ENCODE data around the gene ZIC2. TPM values are rescaled to one million over a fixed set of nuclear protein-coding genes. Genes with fewer than 3 reads are reported as not detected.
A peak's percentile ranks its signal among the peaks of the same experiment; 100 is the strongest.

The ZIC2 gene
- total and polyA plus RNA-seq, 2 of the 8 experiments (the other 6 are each of a cell fraction or from before 2014, with no cell fraction given) = 53.2 to 372 TPM

GRCh38 chr13:99980824-99981734 is 505 bp upstream of the ZIC2 start:
- FAIRE-seq (no peak), DNase-seq (ENCODE audit: low read depth in 1 of 2, low spot score in 2 of 2) (peak in 1 of 2 experiments; percentile 85)
- Histone ChIP-seq H2AFZ (ENCODE audit: low read length) (no peak overlapping the region), H3K23ac (ENCODE audit: insufficient read length) (no peak overlapping the region), H3K4me2 (ENCODE audit: insufficient read depth in 1 of 2, low read depth in 2 of 2, low read length in 2 of 2) (peak overlapping the region; percentile 63 to 91), H3K9ac (replicated peaks in 1 of 4; ENCODE audit: extremely low read depth in 1 of 4, low read depth in 3 of 4, low read length in 3 of 4) (peak overlapping the region; percentile 43 to 96 (median 77)), H3K27me3 (replicated peaks in 1 of 4; ENCODE audit: control insufficient read depth in 3 of 4, extremely low read depth in 1 of 4, insufficient read depth in 3 of 4, low read length in 3 of 4) (peaks cover 0 to 16% (median 4%) of the 10 kb centered on the region in 4 experiments; a peak in 4 of 7 replicates), H3K27ac (ENCODE audit: low read depth, low read length) (peak overlapping the region; percentile 94), H3K4me3 (ENCODE audit: extremely low read depth in 1 of 4, insufficient read depth in 2 of 4, low read depth in 3 of 4, low read length in 4 of 4) (peak overlapping the region; percentile 68 to 96 (median 94)), H3K18ac (ENCODE audit: extremely low read depth, low read length) (peak overlapping the region; percentile 96), H3K79me2 (ENCODE audit: control insufficient read depth in 1 of 2, insufficient read depth in 2 of 2, low read length in 2 of 2) (peaks cover 21 to 60% of the 10 kb centered on the region in 2 experiments), H4K20me1 (replicated peaks in 1 of 2; ENCODE audit: control insufficient read depth in 1 of 2, insufficient read depth in 2 of 2, low read length in 2 of 2) (peaks cover 18 to 25% of the 10 kb centered on the region in 2 experiments), H3K4ac (replicated peaks; ENCODE audit: insufficient read length, low read depth, low read length) (no peak overlapping the region), H2BK120ac (replicated peaks; ENCODE audit: low read depth, low read length) (peak overlapping the region; percentile 93), H3K79me1 (ENCODE audit: low read depth, low read length) (no peaks in the 10 kb centered on the region; the same call in 1 of the 2 replicates), H4K91ac (replicated peaks; ENCODE audit: insufficient read length, low read length) (peak overlapping the region; percentile 83), H3K4me1 (replicated peaks in 1 of 4; ENCODE audit: control insufficient read depth in 3 of 4, insufficient read depth in 4 of 4, low read length in 3 of 4) (peaks cover 0 to 12% (median 8%) of the 10 kb centered on the region in 4 experiments; a peak in 6 of 7 replicates), H3K14ac (ENCODE audit: insufficient read length) (no peak overlapping the region), H3K36me3 (ENCODE audit: control insufficient read depth in 2 of 4, insufficient read depth in 4 of 4, low read length in 3 of 4) (peaks cover 18 to 40% (median 29%) of the 10 kb centered on the region in 4 experiments; a peak in 6 of 8 replicates), H2BK12ac (ENCODE audit: low read depth, low read length) (peak overlapping the region; percentile 50; the same call in 1 of the 2 replicates), H2AK5ac (ENCODE audit: low read depth, low read length) (no peak overlapping the region), H3K23me2 (ENCODE audit: low read depth, low read length) (peaks cover 30% of the 10 kb centered on the region), H3K9me3 (ENCODE audit: insufficient read depth in 2 of 2, low read depth in 1 of 2, low read length in 1 of 2) (no peaks in the 10 kb centered on the region; a peak in 1 of 4 replicates), H3K56ac (replicated peaks; ENCODE audit: insufficient read length, low read depth, low read length) (peak overlapping the region; percentile 88), H4K8ac (ENCODE audit: extremely low read depth, insufficient read depth, low read length) (peak overlapping the region; percentile 98; the same call in 1 of the 2 replicates), H2BK20ac (ENCODE audit: low read length) (no peak overlapping the region), H4K5ac (ENCODE audit: insufficient read length, low read depth, low read length) (peak overlapping the region; percentile 92), H2BK5ac (ENCODE audit: low read depth, low read length) (peak overlapping the region; percentile 98), H2BK15ac (ENCODE audit: low read length) (no peak overlapping the region)
- ChIA-PET POLR2A (ENCODE audit: partially characterized antibody) (interaction anchor here (0.7 to 11.2 kb wide), 18 partner anchors 10 to 375 kb away, joined by 3 to 145 read pairs (median 4); partner anchors contain the start of genes PCCA and ZIC5), CTCF (ENCODE audit: partially characterized antibody) (interaction anchor here (1.5 to 2.6 kb wide), 3 partner anchors 20 to 325 kb away, joined by 3 to 11 read pairs (median 4); no protein-coding TSS in a partner anchor)
- WGBS, 2 experiments (ENCODE audit: extremely low coverage in 1 of 2, insufficient coverage in 1 of 2, insufficient read length in 1 of 2, insufficient replicate concordance in 2 of 2, low coverage in 1 of 2, low lambda C conversion rate in 2 of 2, missing lambda C conversion rate in 1 of 2) = 0% methylated on average over 12 of the region's 110 CpGs; no CpG with 5 or more reads in 1 of the 2 experiments
- no peak for TF ChIP-seq USF2 (IDR thresholded peaks at IDR 0.05; ENCODE audit: low read length)
- peak in 1 of 2 experiments; percentile 67; a peak in 1 of 4 replicates for TF ChIP-seq SIN3A (conservative IDR thresholded peaks at IDR 0.05 in 1 of 2, IDR thresholded peaks at IDR 0.05 in 1 of 2; ENCODE audit: low read depth in 1 of 2, low read length in 2 of 2)
- no peak for TF ChIP-seq EZH2 (IDR thresholded peaks at IDR 0.05; ENCODE audit: low read depth, low read length, severe bottlenecking)
- no peak for TF ChIP-seq SUZ12 (IDR thresholded peaks at IDR 0.05; ENCODE audit: low read length)
- no peak for TF ChIP-seq TAF7 (optimal IDR thresholded peaks at IDR 0.05; ENCODE audit: borderline replicate concordance, low read depth, low read length)
- TF ChIP-seq RBBP5 (IDR thresholded peaks at IDR 0.05; ENCODE audit: borderline replicate concordance, low read depth, low read length) = peak; percentile 97
- TF ChIP-seq SIRT6 (IDR thresholded peaks at IDR 0.05; ENCODE audit: low read length) = no peak
